Omental fat pad (tissue), 4 donors: Measurements from ENCODE around the gene PRKCQ. TPM values are rescaled to one million over a fixed set of nuclear protein-coding genes. Genes with fewer than 3 reads are reported as not detected.

Experiments
- ATAC-seq: fragments of 150-250 bp; one replicate; pipeline ENCODE4 v1.9.1; 2016; ENCODE audit warnings: mild to moderate bottlenecking, moderate library complexity; ENCODE audit not compliant: low FRiP score
- DNase-seq: peaks from one replicate; pipeline ENCODE4 v3.0.0-alpha.2; 2019; ENCODE audit warnings: low spot score
- CTCF ChIP-seq, 3 donors: fragments of 450-650 bp; IDR thresholded peaks; one replicate each; pipeline ENCODE4 v1.5.1; 2016 to 2017; ENCODE audit warnings: antibody characterized with exemption in 3 of 3, mild to moderate bottlenecking in 3 of 3, moderate library complexity in 2 of 3
- total RNA-seq, 4 donors: library from RNA; depleted of rRNA; stranded (reverse); fragments of >200 nt; gene quantifications; one replicate each; pipeline ENCODE4 v1.1.0, GENCODE V29; 2016

Gene PRKCQ
- total RNA-seq, 4 donors from 2014 or later: 0.56 to 1.9 (median 0.86) TPM

GRCh38 chr10:6530966-6531365 lies 49.1 kb downstream of the PRKCQ start:
- ATAC-seq (no peak), DNase-seq (no peak)
- TF ChIP-seq CTCF (IDR thresholded peaks at IDR 0.05): no peak

- ATAC-seq (no peak), DNase-seq (no peak)
- no peak for TF ChIP-seq CTCF (IDR thresholded peaks at IDR 0.05)
These were observed 49.8 kb downstream of the PRKCQ start for GRCh38 chr10:6530211-6530840.

- TF ChIP-seq CTCF (IDR thresholded peaks at IDR 0.05): no peak
- no peak for ATAC-seq
These were observed 51.7 kb downstream of the PRKCQ start for GRCh38 chr10:6528198-6528950.

GRCh38 chr10:6525599-6526165 lies 54.4 kb downstream of the PRKCQ start:
- no peak for DNase-seq
- no peak for TF ChIP-seq CTCF (IDR thresholded peaks at IDR 0.05)
- ATAC-seq: no peak

More at GRCh38 chr10:6528198-6528950, 51.7 kb downstream of the PRKCQ start:
- no peak for DNase-seq

- ATAC-seq: no peak
- DNase-seq: no peak
- TF ChIP-seq CTCF (IDR thresholded peaks at IDR 0.05): no peak
These were observed 57.8 kb downstream of the PRKCQ start for GRCh38 chr10:6522230-6522629.

- no peak for TF ChIP-seq CTCF (IDR thresholded peaks at IDR 0.05)
- ATAC-seq (no peak), DNase-seq (no peak)
These were observed 59.9 kb downstream of the PRKCQ start for GRCh38 chr10:6520138-6520537.
